Endothelial cell of umbilical vein (primary cell): Measurements from ENCODE around the gene CCDC14.

Experiments used
- CTCF ChIP-seq, 2 donors: IDR thresholded peaks; 1 replicate in 1 of 2; 2 replicates in 1 of 2; pipeline ENCODE4 v1.5.1; 2011; ENCODE audit warnings: low read length in 2 of 2, mild to moderate bottlenecking in 2 of 2, moderate library complexity in 2 of 2, control low read depth in 1 of 2, inconsistent platforms in 1 of 2, low read depth in 1 of 2; ENCODE audit not compliant: insufficient read depth in 1 of 2; ENCODE audit errors: extremely low read depth in 1 of 2
- MAX ChIP-seq: IDR thresholded peaks from 2 replicates; pipeline ENCODE4 v1.6.1; 2011; ENCODE audit not compliant: insufficient read depth, insufficient read length
- MYC ChIP-seq: IDR thresholded peaks from one replicate; pipeline ENCODE4 v1.6.1; 2011; ENCODE audit warnings: mild to moderate bottlenecking, low read depth, low read length
- POLR2AphosphoS5 ChIP-seq: IDR thresholded peaks from 2 replicates; pipeline ENCODE4 v1.6.1; 2012; ENCODE audit warnings: low read depth, mild to moderate bottlenecking, control low read depth, low read length, moderate library complexity; ENCODE audit not compliant: insufficient read depth

GRCh38 chr3:123961508-123961856, 453 bp upstream of the CCDC14 start:
- TF ChIP-seq POLR2AphosphoS5 (no peak), MAX (no peak), MYC (no peak), CTCF (IDR thresholded peaks at IDR 0.05; ENCODE audit: extremely low read depth in 1 of 2, insufficient read depth in 1 of 2, low read depth in 1 of 2, low read length in 2 of 2) (no peak)
